T-helper 1 cell treated with Interleukin-12 subunit alpha and Interleukin-12 subunit beta and Interleukin-4 antibody, amounts not matched to agents 30 ng/mL and 1 ng/mL, for 36 hours (primary cell): ENCODE measurements around the gene DKK1. TPM values are rescaled to one million over a fixed set of nuclear protein-coding genes. Genes with fewer than 3 reads are reported as not detected.

Experiments
- intact Hi-C: fragments of 100-400 bp; cut with micrococcal nuclease; formaldehyde crosslinking; loops from one replicate; pipeline ENCODE4 v1.15.1; 2024
- total RNA-seq: library from RNA; stranded (reverse); gene quantifications from 2 replicates; pipeline ENCODE4 v1.2.3, GENCODE V29; 2022

DKK1 gene
- total RNA-seq, 1 donor from 2014 or later = not detected

GRCh38 chr10:52316500-52316899, 2.4 kb downstream of the DKK1 start:
- intact Hi-C loops = no loop called here

GRCh38 chr10:52318136-52318701, 4.1 kb downstream of the DKK1 start:
- intact Hi-C loops = no loop called here

GRCh38 chr10:52318822-52319464, 4.9 kb downstream of the DKK1 start:
- intact Hi-C loops = no loop called here

GRCh38 chr10:52319926-52320325, 5.8 kb downstream of the DKK1 start:
- intact Hi-C loops = no loop called here

GRCh38 chr10:52322323-52322722, 8.2 kb downstream of the DKK1 start:
- intact Hi-C loops = no loop called here

GRCh38 chr10:52322936-52323335, 8.9 kb downstream of the DKK1 start:
- intact Hi-C loops = no loop called here

GRCh38 chr10:52326382-52326781, 12.3 kb downstream of the DKK1 start:
- intact Hi-C loops = no loop called here

GRCh38 chr10:52331638-52332364, 17.7 kb downstream of the DKK1 start:
- intact Hi-C loops = no loop called here

- intact Hi-C loops = no loop called here
Measured at GRCh38 chr10:52332815-52333214, 18.7 kb downstream of the DKK1 start.

GRCh38 chr10:52334595-52334994, 20.5 kb downstream of the DKK1 start:
- intact Hi-C loops = no loop called here

GRCh38 chr10:52335665-52336064, 21.6 kb downstream of the DKK1 start:
- intact Hi-C loops = no loop called here

GRCh38 chr10:52337225-52337624, 23.1 kb downstream of the DKK1 start:
- intact Hi-C loops = no loop called here

GRCh38 chr10:52343439-52343838, 29.4 kb downstream of the DKK1 start:
- intact Hi-C loops = no loop called here

- intact Hi-C loops = no loop called here
Measured at GRCh38 chr10:52346394-52347326, 32.6 kb downstream of the DKK1 start.

GRCh38 chr10:52347327-52347667, 33.2 kb downstream of the DKK1 start:
- intact Hi-C loops = no loop called here

GRCh38 chr10:52348037-52348564, 34.0 kb downstream of the DKK1 start:
- intact Hi-C loops = no loop called here

GRCh38 chr10:52351914-52352330, 37.8 kb downstream of the DKK1 start:
- intact Hi-C loops = no loop called here

- intact Hi-C loops = no loop called here
Measured at GRCh38 chr10:52353205-52353604, 39.1 kb downstream of the DKK1 start.

- intact Hi-C loops = no loop called here
Measured at GRCh38 chr10:52353960-52354394, 39.9 kb downstream of the DKK1 start.

GRCh38 chr10:52357971-52358370, 43.9 kb downstream of the DKK1 start:
- intact Hi-C loops = no loop called here

- intact Hi-C loops = no loop called here
Measured at GRCh38 chr10:52359441-52359840, 45.4 kb downstream of the DKK1 start.
